ENCODE data around the gene COL7A1.

DNA sequence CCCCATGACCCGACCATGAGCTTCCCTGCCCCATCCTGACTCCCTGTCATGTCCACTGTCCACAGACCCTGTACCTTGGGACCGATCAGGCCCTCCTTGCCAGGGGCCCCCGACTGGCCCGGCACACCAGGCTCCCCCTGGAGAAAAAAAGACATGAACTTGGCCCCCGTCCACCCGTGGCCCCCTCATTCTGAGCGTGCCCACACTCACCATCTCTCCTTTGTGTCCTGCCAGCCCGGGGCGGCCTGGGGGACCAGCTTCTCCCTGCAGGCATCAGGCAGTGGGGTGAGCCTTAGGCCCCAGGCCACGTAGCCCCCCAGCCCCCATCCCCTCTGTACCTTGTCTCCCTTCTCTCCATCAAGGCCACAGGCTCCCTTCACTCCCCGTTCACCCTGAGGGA lies 27.6 kb downstream of the COL7A1 start:
- TF ChIP-seq GATA3 (IDR thresholded peaks at IDR 0.05; ENCODE audit: low read depth, low read length) (no peak), GATA2 (IDR thresholded peaks at IDR 0.05; ENCODE audit: low read depth, low read length) (no peak)

Data from SH-SY5Y (cell line).